Retinal pigment epithelial cell (primary cell): ENCODE measurements around the gene GABRB1.

Experiments
- DNase-seq: peaks from one replicate; pipeline ENCODE4 v3.0.0-alpha.2; 2010; ENCODE audit warnings: low read depth
- H3K4me3 ChIP-seq: 2 replicates; pipeline ENCODE4 v1.5.1; 2011; ENCODE audit warnings: mild to moderate bottlenecking, low read length, control low read depth, moderate library complexity
- TF ChIP-seq, protein P1 (sequence below): conservative IDR thresholded peaks from 2 replicates; pipeline ENCODE4 v1.5.1; 2011; ENCODE audit warnings: low read depth, low read length, control low read depth, inconsistent platforms

Gene GABRB1

GRCh38 chr4:47382846-47383360 lies 351.5 kb downstream of the GABRB1 start:
- DNase-seq, result no peak
- TF ChIP-seq, protein P1, sequence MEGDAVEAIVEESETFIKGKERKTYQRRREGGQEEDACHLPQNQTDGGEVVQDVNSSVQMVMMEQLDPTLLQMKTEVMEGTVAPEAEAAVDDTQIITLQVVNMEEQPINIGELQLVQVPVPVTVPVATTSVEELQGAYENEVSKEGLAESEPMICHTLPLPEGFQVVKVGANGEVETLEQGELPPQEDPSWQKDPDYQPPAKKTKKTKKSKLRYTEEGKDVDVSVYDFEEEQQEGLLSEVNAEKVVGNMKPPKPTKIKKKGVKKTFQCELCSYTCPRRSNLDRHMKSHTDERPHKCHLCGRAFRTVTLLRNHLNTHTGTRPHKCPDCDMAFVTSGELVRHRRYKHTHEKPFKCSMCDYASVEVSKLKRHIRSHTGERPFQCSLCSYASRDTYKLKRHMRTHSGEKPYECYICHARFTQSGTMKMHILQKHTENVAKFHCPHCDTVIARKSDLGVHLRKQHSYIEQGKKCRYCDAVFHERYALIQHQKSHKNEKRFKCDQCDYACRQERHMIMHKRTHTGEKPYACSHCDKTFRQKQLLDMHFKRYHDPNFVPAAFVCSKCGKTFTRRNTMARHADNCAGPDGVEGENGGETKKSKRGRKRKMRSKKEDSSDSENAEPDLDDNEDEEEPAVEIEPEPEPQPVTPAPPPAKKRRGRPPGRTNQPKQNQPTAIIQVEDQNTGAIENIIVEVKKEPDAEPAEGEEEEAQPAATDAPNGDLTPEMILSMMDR, result no peak

DNA sequence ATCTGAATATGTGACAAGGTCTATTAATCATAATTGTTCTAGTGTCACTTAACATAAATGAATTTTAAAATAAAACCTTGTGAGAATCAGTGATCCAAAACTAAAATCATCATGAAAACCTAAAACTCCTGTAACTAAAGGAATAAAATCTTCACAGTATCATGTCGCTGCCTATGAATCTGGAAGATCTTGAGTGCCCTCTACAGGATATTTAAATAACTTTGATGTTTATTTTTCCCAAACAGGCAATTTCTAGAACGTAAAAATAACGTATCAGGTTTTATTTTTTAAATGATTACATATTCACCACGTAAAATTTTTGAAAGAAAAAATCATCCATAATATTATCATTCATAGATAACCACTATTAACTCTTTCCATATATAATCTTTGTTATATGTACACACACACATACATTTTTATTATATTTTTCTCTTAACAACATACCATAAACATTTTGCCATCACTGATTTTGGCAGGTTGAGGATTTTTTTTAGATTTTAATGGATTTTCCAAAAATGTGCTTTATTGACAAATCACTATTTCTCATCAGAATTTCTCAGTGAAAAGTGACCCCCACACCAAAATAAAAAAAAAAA lies 352.6 kb downstream of the GABRB1 start:
- DNase-seq, result no peak
- no peak overlapping the region for H3K4me3 ChIP-seq
- TF ChIP-seq, protein P1, result peak; percentile 46

More at GRCh38 chr4:47382846-47383360, 351.5 kb downstream of the GABRB1 start:
- no peak overlapping the region for H3K4me3 ChIP-seq

GRCh38 chr4:47386146-47386545 lies 354.8 kb downstream of the GABRB1 start:
- TF ChIP-seq, protein P1, result no peak
- H3K4me3 ChIP-seq, result no peak overlapping the region
- no peak for DNase-seq

- TF ChIP-seq, protein P1, result no peak
- DNase-seq, result no peak
- no peak overlapping the region for H3K4me3 ChIP-seq
These were observed 355.3 kb downstream of the GABRB1 start for GRCh38 chr4:47386561-47387235.

DNA sequence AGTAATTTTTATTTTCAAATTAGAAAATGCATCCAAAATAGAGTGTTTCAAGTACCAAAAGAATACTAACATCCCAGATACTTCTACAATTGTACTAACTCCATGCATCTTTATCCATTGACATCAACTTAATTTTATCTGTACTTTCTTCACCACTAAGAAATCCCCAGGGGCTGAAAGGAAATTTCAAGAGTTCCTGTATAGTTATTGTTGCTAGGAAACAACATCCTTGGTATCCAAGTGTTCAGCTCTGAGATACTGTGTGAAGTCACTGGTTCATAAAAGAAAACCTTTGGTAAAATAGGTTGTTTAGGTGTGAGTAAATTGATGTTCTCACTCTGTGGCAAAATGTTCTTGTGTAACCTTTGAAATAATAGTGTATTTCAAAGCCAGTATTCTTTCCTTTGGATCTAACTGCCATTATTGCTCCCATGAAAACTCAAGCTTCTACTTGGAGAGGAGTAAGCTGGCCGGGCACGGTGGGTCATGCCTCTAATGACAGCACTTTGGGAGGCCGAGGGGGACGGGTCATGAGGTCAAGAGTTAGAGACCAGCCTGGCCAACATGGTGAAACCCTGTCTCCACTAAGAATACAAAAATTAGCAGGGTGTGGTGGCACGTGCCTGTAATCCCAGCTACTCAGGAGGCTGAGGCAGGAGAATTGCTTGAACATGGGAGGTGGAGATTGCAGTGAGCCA lies 359.2 kb downstream of the GABRB1 start:
- TF ChIP-seq, protein P1, result no peak
- no peak for DNase-seq
- H3K4me3 ChIP-seq, result no peak overlapping the region

DNA sequence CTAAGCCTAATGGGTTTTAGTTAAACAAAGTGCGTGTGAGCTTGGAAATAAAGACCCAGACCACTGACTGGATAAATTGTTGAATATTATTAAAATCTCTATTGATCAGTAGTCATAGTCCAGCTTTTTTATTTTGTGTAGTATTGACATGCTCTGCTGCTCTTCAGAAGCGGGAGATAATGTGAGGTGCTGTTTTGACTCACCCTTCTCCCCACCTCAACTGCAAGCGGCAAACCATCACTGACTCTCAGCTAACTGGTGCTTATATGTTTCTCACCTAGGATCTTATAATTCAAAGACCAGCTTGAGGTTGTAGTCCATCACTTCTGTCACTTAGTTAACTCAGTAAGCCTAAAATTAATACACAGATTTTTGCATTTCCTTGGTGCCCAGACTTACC lies 359.9 kb downstream of the GABRB1 start:
- no peak overlapping the region for H3K4me3 ChIP-seq
- TF ChIP-seq, protein P1, result no peak
- DNase-seq, result no peak

- H3K4me3 ChIP-seq, result no peak overlapping the region
- DNase-seq, result no peak
- TF ChIP-seq, protein P1, result no peak
These were observed 375.0 kb downstream of the GABRB1 start for GRCh38 chr4:47406408-47406807.
